IPS-15b (cell line): ENCODE results near the gene POTEF.
"Not testable (repeated sequence)": the region's sequence is repeated elsewhere in the genome, so short reads cannot be mapped to it uniquely, and the experiment has no call there.

ENCODE experiments used
- H3K27me3 ChIP-seq: one replicate; pipeline ENCODE4 v1.6.1; 2013; ENCODE audit warnings: low read length; ENCODE audit not compliant: control insufficient read depth, insufficient read depth
- H3K36me3 ChIP-seq: one replicate; pipeline ENCODE4 v1.6.1; 2013; ENCODE audit warnings: low read length; ENCODE audit not compliant: control insufficient read depth, insufficient read depth
- H3K4me1 ChIP-seq: one replicate; pipeline ENCODE4 v1.6.1; 2013; ENCODE audit warnings: mild to moderate bottlenecking, low read length; ENCODE audit not compliant: control insufficient read depth, insufficient read depth
- H3K4me3 ChIP-seq: one replicate; pipeline ENCODE4 v1.5.1; 2013; ENCODE audit warnings: low read depth, low read length
- H3K9ac ChIP-seq: one replicate; pipeline ENCODE4 v1.6.1; 2013; ENCODE audit warnings: low read depth, mild to moderate bottlenecking, low read length
- H3K9me3 ChIP-seq: one replicate; pipeline ENCODE4 v1.6.1; 2013; ENCODE audit warnings: mild to moderate bottlenecking, low read length; ENCODE audit not compliant: control insufficient read depth, insufficient read depth

Gene POTEF

GRCh38 chr2:130138841-130139251 lies 9.8 kb upstream of the POTEF start:
- not testable (repeated sequence) for H3K9me3 ChIP-seq, H3K4me1 ChIP-seq, H3K36me3 ChIP-seq, H3K4me3 ChIP-seq, H3K9ac ChIP-seq, H3K27me3 ChIP-seq

DNA sequence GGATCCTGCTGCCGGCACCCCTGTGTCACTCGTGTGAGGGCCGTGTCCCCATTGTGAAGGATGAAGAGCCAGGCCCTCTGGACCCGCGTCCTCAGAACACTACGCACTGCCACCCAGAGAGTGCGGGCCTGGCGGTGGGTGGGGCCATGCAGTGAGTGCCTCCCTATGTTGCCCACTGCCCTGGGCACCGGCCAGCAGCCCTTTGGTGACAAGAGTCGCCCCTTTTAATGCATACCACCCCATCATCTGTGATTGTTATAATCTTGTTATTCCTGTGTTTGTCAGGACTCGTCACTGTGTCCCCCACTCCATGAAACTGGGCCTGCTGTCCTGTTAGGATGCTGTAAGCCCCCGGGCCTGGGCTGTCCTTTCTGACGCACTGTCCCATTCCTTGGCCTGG lies 9.3 kb upstream of the POTEF start:
- H3K27me3 ChIP-seq, H3K9me3 ChIP-seq, H3K36me3 ChIP-seq, H3K9ac ChIP-seq, H3K4me3 ChIP-seq, H3K4me1 ChIP-seq: not testable (repeated sequence)

GRCh38 chr2:130137118-130137517 lies 8.1 kb upstream of the POTEF start:
- not testable (repeated sequence) for H3K9ac ChIP-seq, H3K27me3 ChIP-seq, H3K4me1 ChIP-seq, H3K9me3 ChIP-seq, H3K36me3 ChIP-seq, H3K4me3 ChIP-seq

DNA sequence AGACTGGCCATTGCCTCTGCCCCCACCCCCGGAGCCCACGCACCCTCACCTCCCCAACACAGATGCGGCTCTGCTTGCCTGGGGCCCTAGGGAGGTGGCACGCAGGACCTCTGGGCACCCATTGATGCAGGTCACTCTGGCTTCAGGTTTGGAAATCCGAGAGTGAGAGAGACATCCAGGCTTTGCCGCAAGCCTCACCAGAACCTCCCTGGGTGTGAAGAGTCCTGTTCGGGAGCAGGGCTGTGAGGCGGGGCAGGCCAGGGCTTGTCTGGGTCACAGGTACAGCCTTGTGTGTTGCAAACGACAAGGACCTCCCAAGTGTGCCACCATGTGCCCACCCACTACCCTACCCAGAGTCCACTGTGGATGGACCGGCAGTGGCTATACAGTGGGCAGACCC lies 7.5 kb upstream of the POTEF start:
- H3K4me1 ChIP-seq, H3K4me3 ChIP-seq, H3K27me3 ChIP-seq, H3K9me3 ChIP-seq, H3K9ac ChIP-seq, H3K36me3 ChIP-seq: not testable (repeated sequence)

- Histone ChIP-seq H3K4me1 (no peaks in the 10 kb centered on the region), H3K9me3 (no peaks in the 10 kb centered on the region), H3K36me3 (no peaks in the 10 kb centered on the region), H3K9ac (no peak overlapping the region), H3K4me3 (no peak overlapping the region), H3K27me3 (no peaks in the 10 kb centered on the region)
Observed at GRCh38 chr2:130135692-130136541, 6.9 kb upstream of the POTEF start.

DNA sequence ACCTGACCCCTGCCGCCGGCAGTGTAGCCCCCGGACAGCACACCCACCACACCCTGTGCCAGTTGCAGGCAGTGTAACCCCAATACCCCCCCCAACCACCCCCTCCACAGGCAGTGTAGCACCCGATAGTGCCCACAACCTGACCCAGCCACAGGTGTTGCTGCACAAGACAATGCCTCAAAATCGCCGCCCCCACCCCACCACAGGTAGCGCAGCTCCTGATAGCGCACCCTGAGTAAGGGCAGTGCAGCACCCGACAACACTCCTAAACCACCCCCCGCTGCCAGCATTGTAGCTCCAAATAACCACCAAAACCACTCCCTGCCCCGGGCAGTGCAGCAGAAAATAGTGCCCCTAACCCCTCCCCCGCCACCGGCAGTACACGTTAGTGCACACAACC lies 558 bp downstream of the POTEF start:
- H3K4me1 ChIP-seq, H3K36me3 ChIP-seq, H3K9ac ChIP-seq, H3K4me3 ChIP-seq, H3K27me3 ChIP-seq, H3K9me3 ChIP-seq: not testable (repeated sequence)

- not testable (repeated sequence) for H3K4me1 ChIP-seq, H3K27me3 ChIP-seq, H3K9me3 ChIP-seq, H3K36me3 ChIP-seq, H3K9ac ChIP-seq, H3K4me3 ChIP-seq
Observed at GRCh38 chr2:130127726-130128125, 1.3 kb downstream of the POTEF start.

DNA sequence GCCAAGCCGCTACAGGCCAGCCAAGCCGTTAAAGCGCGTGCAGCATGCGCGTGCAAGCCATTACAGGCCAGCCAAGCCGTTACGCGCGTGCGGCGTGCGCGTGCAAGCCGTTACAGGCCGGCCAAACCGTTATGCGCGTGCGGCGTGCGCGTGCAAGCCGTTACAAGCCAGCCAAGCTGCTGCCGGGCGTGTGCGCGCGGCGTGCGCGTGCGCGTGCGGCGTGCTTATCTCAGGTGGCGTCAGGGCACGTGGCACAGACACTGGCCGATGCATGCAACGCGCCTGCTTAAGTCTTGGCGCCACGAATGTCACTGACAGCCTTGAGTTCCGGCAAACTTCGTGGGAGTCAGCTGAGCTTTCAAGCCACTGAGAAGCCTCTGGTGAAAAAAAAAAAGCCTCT lies 8.1 kb downstream of the POTEF start:
- H3K9ac ChIP-seq, H3K4me3 ChIP-seq, H3K4me1 ChIP-seq, H3K27me3 ChIP-seq, H3K9me3 ChIP-seq, H3K36me3 ChIP-seq: not testable (repeated sequence)

- H3K36me3 ChIP-seq, H3K9me3 ChIP-seq, H3K4me1 ChIP-seq, H3K27me3 ChIP-seq, H3K4me3 ChIP-seq, H3K9ac ChIP-seq: not testable (repeated sequence)
Observed at GRCh38 chr2:130102597-130103363, 26.2 kb downstream of the POTEF start.

GRCh38 chr2:130062645-130063044 lies 66.4 kb downstream of the POTEF start:
- not testable (repeated sequence) for H3K27me3 ChIP-seq, H3K9me3 ChIP-seq, H3K4me1 ChIP-seq, H3K9ac ChIP-seq, H3K36me3 ChIP-seq, H3K4me3 ChIP-seq

DNA sequence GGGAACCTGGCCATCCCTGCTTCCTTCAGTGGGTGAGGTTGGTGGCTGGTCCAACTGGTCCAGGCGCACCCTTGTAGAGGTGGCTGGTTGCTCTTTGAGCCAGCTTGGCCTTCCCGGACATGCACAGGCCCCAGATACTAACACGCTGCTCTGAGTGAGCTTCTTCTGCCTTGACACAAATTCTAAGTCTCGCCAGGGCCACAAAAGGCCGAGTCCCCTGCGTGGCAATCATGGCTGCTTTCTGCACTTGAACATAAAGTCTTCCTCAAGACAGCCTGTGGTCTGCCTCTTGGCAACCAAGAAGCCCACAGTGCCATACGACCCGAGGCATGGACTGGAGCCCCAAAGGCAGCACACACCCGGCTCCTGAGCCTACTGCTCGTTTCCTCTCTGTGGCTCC lies 69.0 kb downstream of the POTEF start:
- H3K9me3 ChIP-seq, H3K4me1 ChIP-seq, H3K4me3 ChIP-seq, H3K36me3 ChIP-seq, H3K27me3 ChIP-seq, H3K9ac ChIP-seq: not testable (repeated sequence)

DNA sequence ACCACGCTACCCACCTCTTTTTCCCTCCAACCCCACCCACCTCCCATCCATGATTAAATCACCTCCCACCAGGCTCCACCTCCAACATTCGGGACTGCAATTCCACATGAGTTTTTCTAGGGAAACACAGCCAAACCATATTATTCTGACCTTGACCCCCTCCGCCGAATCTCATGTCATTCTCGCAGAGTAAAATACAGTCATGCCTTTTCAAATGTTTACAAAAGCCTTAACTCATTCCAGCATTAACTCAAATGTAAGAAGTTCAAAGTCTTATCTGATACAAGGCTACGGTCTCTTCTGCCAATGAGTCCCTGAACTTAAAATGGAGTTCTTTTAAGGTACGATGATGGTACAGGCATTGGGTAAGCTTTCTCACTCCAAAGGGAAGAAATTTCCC lies 72.7 kb downstream of the POTEF start:
- not testable (repeated sequence) for H3K27me3 ChIP-seq, H3K4me1 ChIP-seq, H3K36me3 ChIP-seq, H3K9ac ChIP-seq, H3K9me3 ChIP-seq, H3K4me3 ChIP-seq
